ENCODE data around the gene KIF3A. TPM values are rescaled to one million over a fixed set of nuclear protein-coding genes. Genes with fewer than 3 reads are reported as not detected.

The KIF3A gene
- total and polyA plus RNA-seq, 4 donors, result 3.1 to 16.5 (median 9.2) TPM

DNA sequence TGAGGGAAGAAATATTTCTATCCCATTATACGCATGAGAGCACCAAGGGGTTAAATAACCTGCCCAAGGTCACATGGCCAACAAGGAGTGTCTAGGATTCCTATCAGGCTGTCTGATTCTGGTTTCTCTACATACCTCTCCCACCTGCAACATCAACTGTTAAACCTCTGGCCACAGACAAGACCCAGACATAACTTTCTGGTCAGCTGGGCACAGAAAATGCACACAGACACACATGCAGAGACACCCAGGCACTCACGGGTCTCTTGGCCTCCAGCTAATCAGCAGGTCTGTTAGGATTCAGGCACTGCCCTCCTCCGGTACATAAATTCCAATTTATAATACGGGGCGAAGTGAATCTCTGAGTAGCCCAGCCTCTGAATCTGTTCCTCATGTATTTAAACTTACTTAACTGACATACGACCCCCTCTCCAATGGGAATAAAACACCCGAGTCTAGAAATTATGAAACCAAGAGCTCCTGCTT is 38.2 kb upstream of the KIF3A start:
- no peak overlapping the region for H3K9ac ChIP-seq (ENCODE audit: insufficient read depth in 1 of 2, low read length in 2 of 2)
- H3K27me3 ChIP-seq (ENCODE audit: control insufficient read depth in 3 of 3, insufficient read depth in 3 of 3, low read length in 2 of 3), result peaks cover 0 to 5% (median 0%) of the 10 kb centered on the region in 3 donors
- no peaks in the 10 kb centered on the region for H3K36me3 ChIP-seq (ENCODE audit: control insufficient read depth in 4 of 4, insufficient read depth in 4 of 4, low read length in 4 of 4)
- H3K27ac ChIP-seq (ENCODE audit: low read depth in 1 of 2, low read length in 1 of 2), result peak overlapping the region in 1 of 2 donors; percentile 54
- H3K4me3 ChIP-seq, result no peak overlapping the region
- TF ChIP-seq, protein P1, sequence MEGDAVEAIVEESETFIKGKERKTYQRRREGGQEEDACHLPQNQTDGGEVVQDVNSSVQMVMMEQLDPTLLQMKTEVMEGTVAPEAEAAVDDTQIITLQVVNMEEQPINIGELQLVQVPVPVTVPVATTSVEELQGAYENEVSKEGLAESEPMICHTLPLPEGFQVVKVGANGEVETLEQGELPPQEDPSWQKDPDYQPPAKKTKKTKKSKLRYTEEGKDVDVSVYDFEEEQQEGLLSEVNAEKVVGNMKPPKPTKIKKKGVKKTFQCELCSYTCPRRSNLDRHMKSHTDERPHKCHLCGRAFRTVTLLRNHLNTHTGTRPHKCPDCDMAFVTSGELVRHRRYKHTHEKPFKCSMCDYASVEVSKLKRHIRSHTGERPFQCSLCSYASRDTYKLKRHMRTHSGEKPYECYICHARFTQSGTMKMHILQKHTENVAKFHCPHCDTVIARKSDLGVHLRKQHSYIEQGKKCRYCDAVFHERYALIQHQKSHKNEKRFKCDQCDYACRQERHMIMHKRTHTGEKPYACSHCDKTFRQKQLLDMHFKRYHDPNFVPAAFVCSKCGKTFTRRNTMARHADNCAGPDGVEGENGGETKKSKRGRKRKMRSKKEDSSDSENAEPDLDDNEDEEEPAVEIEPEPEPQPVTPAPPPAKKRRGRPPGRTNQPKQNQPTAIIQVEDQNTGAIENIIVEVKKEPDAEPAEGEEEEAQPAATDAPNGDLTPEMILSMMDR (IDR thresholded peaks at IDR 0.05; ENCODE audit: control extremely low read depth, extremely low read depth), result no peak
- 55 to 77% methylated on average over 7 of the region's 7 CpGs for WGBS, 2 donors
- DNase-seq (no peak), ATAC-seq (ENCODE audit: insufficient read depth, low FRiP score) (no peak)
- H3K9me3 ChIP-seq (ENCODE audit: control insufficient read depth in 4 of 4, insufficient read depth in 3 of 4, low read length in 3 of 4), result no peaks in the 10 kb centered on the region
- H3K4me1 ChIP-seq (ENCODE audit: control insufficient read depth in 5 of 5, insufficient read depth in 5 of 5, low read length in 5 of 5), result peaks cover 7 to 29% (median 17%) of the 10 kb centered on the region in 5 donors

DNA sequence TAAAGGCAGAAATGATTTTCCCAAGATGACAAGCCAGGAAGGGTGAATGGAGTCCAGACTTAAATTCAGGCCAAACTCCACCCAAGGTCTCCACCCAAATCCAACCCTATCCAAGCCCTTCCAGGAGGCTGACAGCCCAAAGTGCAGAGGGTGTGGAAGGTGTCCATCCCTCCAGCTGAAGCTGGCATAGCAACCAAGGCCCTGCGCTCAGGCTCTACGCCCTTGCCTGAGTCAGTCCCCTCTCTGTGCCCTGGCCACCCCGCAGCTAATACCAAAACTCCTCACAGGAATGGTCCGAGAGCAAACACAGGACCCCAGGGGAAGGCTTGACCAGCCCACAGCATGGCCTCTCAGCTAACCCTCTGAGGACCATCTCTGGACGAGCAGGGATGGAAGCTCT is 37.5 kb upstream of the KIF3A start:
- WGBS, 2 donors, result 86 to 91% methylated on average over 5 of the region's 5 CpGs
- Histone ChIP-seq H3K9me3 (ENCODE audit: control insufficient read depth in 4 of 4, insufficient read depth in 3 of 4, low read length in 3 of 4) (no peaks in the 10 kb centered on the region), H3K4me3 (no peak overlapping the region), H3K9ac (ENCODE audit: insufficient read depth in 1 of 2, low read length in 2 of 2) (no peak overlapping the region), H3K27me3 (ENCODE audit: control insufficient read depth in 3 of 3, insufficient read depth in 3 of 3, low read length in 2 of 3) (peaks cover 0 to 3% (median 0%) of the 10 kb centered on the region in 3 donors), H3K4me1 (ENCODE audit: control insufficient read depth in 5 of 5, insufficient read depth in 5 of 5, low read length in 5 of 5) (peaks cover 7 to 31% (median 17%) of the 10 kb centered on the region in 5 donors), H3K27ac (ENCODE audit: low read depth in 1 of 2, low read length in 1 of 2) (peak overlapping the region in 1 of 2 donors; percentile 7), H3K36me3 (ENCODE audit: control insufficient read depth in 4 of 4, insufficient read depth in 4 of 4, low read length in 4 of 4) (no peaks in the 10 kb centered on the region)
- DNase-seq (no peak), ATAC-seq (ENCODE audit: insufficient read depth, low FRiP score) (no peak)
- TF ChIP-seq, protein P1 (IDR thresholded peaks at IDR 0.05; ENCODE audit: control extremely low read depth, extremely low read depth), result no peak

DNA sequence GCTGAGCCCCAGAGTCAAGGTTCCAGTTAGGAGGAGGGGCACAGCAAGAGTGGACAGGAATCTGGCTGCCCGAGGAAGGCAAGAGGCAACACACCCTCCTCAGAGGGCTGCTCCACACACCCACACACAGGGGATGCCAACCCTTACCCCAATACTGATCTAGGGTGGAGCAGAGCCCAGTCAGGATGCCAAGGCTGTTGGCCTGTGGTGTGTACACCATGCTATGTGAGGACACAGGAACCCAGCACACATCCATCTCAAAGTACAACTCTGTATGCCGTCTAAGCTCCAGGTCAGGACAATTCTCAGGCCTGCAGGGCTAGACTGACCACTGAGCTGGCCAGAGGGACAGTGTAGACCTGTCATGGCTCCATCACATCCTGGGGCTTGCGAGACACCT is 37.1 kb upstream of the KIF3A start:
- H3K9ac ChIP-seq (ENCODE audit: insufficient read depth in 1 of 2, low read length in 2 of 2), result no peak overlapping the region
- ATAC-seq (ENCODE audit: insufficient read depth, low FRiP score) (no peak), DNase-seq (no peak)
- H3K9me3 ChIP-seq (ENCODE audit: control insufficient read depth in 4 of 4, insufficient read depth in 3 of 4, low read length in 3 of 4), result no peaks in the 10 kb centered on the region
- WGBS, 2 donors, result 69 to 87% methylated on average over 3 of the region's 3 CpGs
- H3K36me3 ChIP-seq (ENCODE audit: control insufficient read depth in 4 of 4, insufficient read depth in 4 of 4, low read length in 4 of 4), result no peaks in the 10 kb centered on the region
- TF ChIP-seq, protein P1 (IDR thresholded peaks at IDR 0.05; ENCODE audit: control extremely low read depth, extremely low read depth), result no peak
- H3K27me3 ChIP-seq (ENCODE audit: control insufficient read depth in 3 of 3, insufficient read depth in 3 of 3, low read length in 2 of 3), result no peaks in the 10 kb centered on the region
- no peak overlapping the region for H3K4me3 ChIP-seq
- H3K27ac ChIP-seq (ENCODE audit: low read depth in 1 of 2, low read length in 1 of 2), result peak overlapping the region in 1 of 2 donors; percentile 7
- H3K4me1 ChIP-seq (ENCODE audit: control insufficient read depth in 5 of 5, insufficient read depth in 5 of 5, low read length in 5 of 5), result peaks cover 7 to 31% (median 17%) of the 10 kb centered on the region in 5 donors

Data from lung (tissue), 12 donors.